Right ventricle myocardium inferior (tissue), 1 donor: Measurements from ENCODE around the gene RAB3B. TPM values are rescaled to one million over a fixed set of nuclear protein-coding genes. Genes with fewer than 3 reads are reported as not detected.
"Not testable (repeated sequence)": the region's sequence is repeated elsewhere in the genome, so short reads cannot be mapped to it uniquely, and the experiment has no call there.

Experiments used
- ATAC-seq: fragments of 200-7000 bp; cut with Tn5 transposase; one replicate; pipeline ENCODE4 v1.9.1; 2020; ENCODE audit warnings: mild to moderate bottlenecking, moderate library complexity
- DNase-seq: peaks from one replicate; pipeline ENCODE4 v3.0.0; 2021; ENCODE audit errors: missing footprints
- intact Hi-C: fragments of 100-400 bp; cut with DNase I; formaldehyde crosslinking; loops from one replicate; pipeline ENCODE4 v1.11.0; 2022
- total RNA-seq: library from RNA; stranded (reverse); fragmentation: NEBNext Ultra II Directional; extraction: Animal tissue kit (Norgen Biotek cat#: 25700); gene quantifications from one replicate; pipeline ENCODE4 v1.2.1, GENCODE V29; 2021
- donor health status: DM: no; HTN: yes; CAD: no; lungs with severe emphysema.

The RAB3B gene
- total RNA-seq, 1 donor from 2014 or later = not detected

- intact Hi-C loops = loop anchor here (1.0 kb wide), 1 partner anchor 105 kb away; no protein-coding TSS in a partner anchor
- ATAC-seq (peak; percentile 73), DNase-seq (no peak)
Measured at GRCh38 chr1:52002038-52002917, 11.8 kb upstream of the RAB3B start.

DNA sequence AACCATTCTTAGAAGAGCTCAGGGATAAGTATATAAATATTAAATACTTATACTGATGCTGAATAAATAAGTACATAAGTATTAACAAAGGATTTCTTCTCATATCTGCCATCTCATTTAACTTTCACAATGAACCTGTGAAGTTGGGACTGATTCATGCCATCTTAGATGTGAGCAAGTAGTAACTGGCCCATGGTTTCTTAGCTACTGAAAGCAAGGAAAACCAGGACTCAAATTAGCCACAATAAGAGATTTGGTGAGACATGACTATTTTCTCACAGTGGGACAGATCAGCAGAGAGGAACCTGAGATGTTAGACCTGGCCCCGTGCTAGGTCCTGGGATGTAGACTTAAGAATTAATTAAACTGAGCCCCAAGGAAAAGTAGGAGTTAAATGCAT is 8.2 kb upstream of the RAB3B start:
- intact Hi-C loops = no loop called here

GRCh38 chr1:51997974-51998382 is 7.5 kb upstream of the RAB3B start:
- intact Hi-C loops = no loop called here
- ATAC-seq = no peak
- no peak for DNase-seq

More for the DNA sequence above, 8.2 kb upstream of the RAB3B start:
- DNase-seq (no peak), ATAC-seq (no peak)

- ATAC-seq = no peak
- intact Hi-C loops = no loop called here
- DNase-seq = no peak
Measured at GRCh38 chr1:51989582-51990477, 670 bp downstream of the RAB3B start.

DNA sequence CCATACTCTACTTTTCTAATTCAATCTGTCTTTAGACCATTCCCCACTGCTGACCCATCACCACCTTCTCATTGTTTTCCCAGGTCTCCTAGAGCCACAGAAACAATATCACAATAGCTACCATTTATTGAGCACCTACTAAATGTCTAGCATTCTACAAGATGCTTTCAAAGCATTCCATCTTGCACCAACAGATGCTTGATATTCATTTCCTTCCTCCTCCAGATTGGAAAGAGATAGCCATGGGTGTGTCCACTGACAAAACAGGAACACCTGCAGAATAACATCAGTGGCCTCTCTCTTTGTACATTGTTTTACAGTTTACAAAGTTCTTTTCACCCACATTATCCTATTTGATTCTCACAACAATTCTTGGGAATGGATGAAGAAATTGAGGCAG is 2.2 kb downstream of the RAB3B start:
- intact Hi-C loops = no loop called here
- DNase-seq = no peak
- no peak for ATAC-seq

- ATAC-seq = no peak
- intact Hi-C loops = no loop called here
- no peak for DNase-seq
Measured at GRCh38 chr1:51986718-51987117, 3.8 kb downstream of the RAB3B start.

DNA sequence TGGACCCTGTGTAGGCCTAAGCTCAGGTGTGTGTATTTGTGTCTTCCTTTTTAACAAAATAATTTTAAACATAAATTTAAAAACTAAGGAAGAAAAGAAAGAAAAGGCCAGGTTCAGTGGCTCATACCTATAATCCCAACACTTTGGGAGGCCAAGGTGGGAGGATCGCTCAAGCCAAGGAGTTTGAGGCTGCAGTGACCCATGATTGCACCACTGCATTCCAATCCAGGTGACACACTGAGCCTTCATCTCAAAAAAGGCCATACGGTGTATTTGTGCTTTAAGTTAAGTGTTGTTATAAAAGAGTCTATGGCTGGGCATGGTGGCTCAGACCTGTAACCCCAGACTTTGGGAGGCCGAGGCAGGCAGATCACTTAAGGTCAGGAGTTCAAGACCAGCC is 8.3 kb downstream of the RAB3B start:
- ATAC-seq (no peak), DNase-seq (no peak)
- intact Hi-C loops = no loop called here

GRCh38 chr1:51981555-51981954 is 8.9 kb downstream of the RAB3B start:
- ATAC-seq = no peak
- no peak for DNase-seq
- intact Hi-C loops = no loop called here

- intact Hi-C loops = no loop called here
- no peak for ATAC-seq
- no peak for DNase-seq
Measured at GRCh38 chr1:51978099-51978498, 12.4 kb downstream of the RAB3B start.

GRCh38 chr1:51976846-51977602 is 13.5 kb downstream of the RAB3B start:
- DNase-seq (no peak), ATAC-seq (no peak)
- intact Hi-C loops = no loop called here

GRCh38 chr1:51973587-51974474 is 16.7 kb downstream of the RAB3B start:
- intact Hi-C loops = no loop called here
- no peak for DNase-seq
- ATAC-seq = no peak

- ATAC-seq = no peak
- intact Hi-C loops = no loop called here
- no peak for DNase-seq
Measured at GRCh38 chr1:51969038-51969705, 21.3 kb downstream of the RAB3B start.

- intact Hi-C loops = no loop called here
- DNase-seq = no peak
- no peak for ATAC-seq
Measured at GRCh38 chr1:51968632-51969031, 21.9 kb downstream of the RAB3B start.

- ATAC-seq, DNase-seq, intact Hi-C loops: not testable (repeated sequence)
Measured at GRCh38 chr1:51967213-51967791, 23.2 kb downstream of the RAB3B start.

DNA sequence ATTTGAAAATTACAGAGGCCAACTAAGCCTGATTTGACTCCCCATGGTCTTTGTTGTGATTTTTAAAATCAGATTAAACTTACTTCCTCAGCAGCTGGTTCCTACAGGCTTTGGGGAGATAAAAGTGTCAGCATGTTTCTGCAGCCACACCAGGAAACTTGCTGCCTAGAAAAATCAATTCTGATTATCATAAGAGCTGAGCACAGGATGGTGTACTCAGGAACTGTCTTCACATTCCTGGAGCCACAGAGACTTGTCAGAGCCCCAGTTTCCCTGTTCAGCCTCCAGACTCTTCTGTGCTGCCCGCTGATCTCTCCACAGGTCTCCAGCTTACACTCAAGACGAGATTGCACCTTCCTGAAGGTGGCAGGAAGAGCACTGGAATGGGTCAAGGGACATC is 23.9 kb downstream of the RAB3B start:
- DNase-seq (no peak), ATAC-seq (no peak)
- intact Hi-C loops = no loop called here

- DNase-seq = no peak
- no peak for ATAC-seq
- intact Hi-C loops = no loop called here
Measured at GRCh38 chr1:51964309-51964696, 26.2 kb downstream of the RAB3B start.

DNA sequence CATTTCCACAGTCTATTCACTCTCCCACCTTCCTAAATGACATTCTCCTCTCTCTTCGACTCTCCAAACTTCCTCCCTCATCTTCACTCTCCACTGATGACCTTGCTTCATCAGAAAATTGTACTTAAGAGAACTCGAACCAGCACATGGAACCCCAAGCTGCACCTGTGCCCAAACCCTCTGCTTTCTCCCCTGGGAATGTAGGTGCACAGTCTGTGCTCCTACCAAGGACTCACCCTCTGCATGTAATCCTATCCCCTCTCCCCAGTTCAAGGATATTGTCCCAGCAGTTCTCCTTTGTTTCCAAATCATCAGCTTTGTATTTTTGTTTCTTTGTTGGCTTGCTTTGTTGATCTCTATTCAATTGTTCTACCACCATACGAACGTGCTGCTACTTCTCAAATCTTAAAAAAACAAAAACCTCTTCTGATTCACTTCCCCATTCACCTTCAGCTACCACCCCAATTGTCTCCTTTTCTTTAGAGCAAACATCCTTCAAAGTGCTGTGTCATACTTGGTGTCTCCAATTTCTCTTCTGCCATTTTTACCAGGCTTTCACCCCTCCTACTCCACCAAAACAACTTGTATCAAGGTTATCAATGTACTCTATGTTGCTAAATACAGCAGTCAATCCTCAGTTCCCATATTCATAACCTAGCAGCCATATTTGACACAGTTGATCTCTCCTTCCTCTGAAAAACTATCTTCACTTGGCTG is 26.8 kb downstream of the RAB3B start:
- intact Hi-C loops = no loop called here
- no peak for DNase-seq
- no peak for ATAC-seq
